EL (cell line): Measurements from ENCODE around the gene GBF1.
A peak's percentile ranks its signal among the peaks of the same experiment; 100 is the strongest.
"Not testable (repeated sequence)": the region's sequence is repeated elsewhere in the genome, so short reads cannot be mapped to it uniquely, and the experiment has no call there.

Experiments
- DNase-seq: peaks from one replicate; pipeline ENCODE4 v3.0.0-alpha.2; 2016

The GBF1 gene

GRCh38 chr10:102268375-102268888 is 23.1 kb downstream of the GBF1 start:
- peak; percentile 61 for DNase-seq

- peak; percentile 17 for DNase-seq
Observed at GRCh38 chr10:102269017-102269416, 23.7 kb downstream of the GBF1 start.

GRCh38 chr10:102274062-102274461 is 28.7 kb downstream of the GBF1 start:
- DNase-seq = no peak

- no peak for DNase-seq
Observed at GRCh38 chr10:102275343-102275742, 30.0 kb downstream of the GBF1 start.

- no peak for DNase-seq
Observed at GRCh38 chr10:102279104-102279503, 33.8 kb downstream of the GBF1 start.

GRCh38 chr10:102280397-102281101 is 35.2 kb downstream of the GBF1 start:
- DNase-seq = peak; percentile 29

GRCh38 chr10:102281102-102281487 is 35.8 kb downstream of the GBF1 start:
- DNase-seq = no peak

GRCh38 chr10:102283488-102283887 is 38.2 kb downstream of the GBF1 start:
- no peak for DNase-seq

- DNase-seq = no peak
Observed at GRCh38 chr10:102283890-102284289, 38.6 kb downstream of the GBF1 start.

- no peak for DNase-seq
Observed at GRCh38 chr10:102284531-102284930, 39.2 kb downstream of the GBF1 start.

- DNase-seq = no peak
Observed at GRCh38 chr10:102285133-102285532, 39.8 kb downstream of the GBF1 start.

GRCh38 chr10:102286216-102286615 is 40.9 kb downstream of the GBF1 start:
- no peak for DNase-seq

GRCh38 chr10:102287538-102287937 is 42.2 kb downstream of the GBF1 start:
- DNase-seq = no peak

GRCh38 chr10:102287991-102288390 is 42.7 kb downstream of the GBF1 start:
- DNase-seq = no peak

GRCh38 chr10:102289356-102289755 is 44.0 kb downstream of the GBF1 start:
- no peak for DNase-seq

- no peak for DNase-seq
Observed at GRCh38 chr10:102289840-102290239, 44.5 kb downstream of the GBF1 start.

GRCh38 chr10:102291221-102291905 is 46.0 kb downstream of the GBF1 start:
- DNase-seq = no peak

GRCh38 chr10:102297101-102297500 is 51.8 kb downstream of the GBF1 start:
- no peak for DNase-seq

GRCh38 chr10:102298899-102299298 is 53.6 kb downstream of the GBF1 start:
- DNase-seq = no peak

- DNase-seq = peak; percentile 69
Observed at GRCh38 chr10:102299873-102300272, 54.5 kb downstream of the GBF1 start.

- DNase-seq = peak; percentile 92
Observed at GRCh38 chr10:102300278-102300843, 55.0 kb downstream of the GBF1 start.

- not testable (repeated sequence) for DNase-seq
Observed at GRCh38 chr10:102300912-102301311, 55.6 kb downstream of the GBF1 start.

GRCh38 chr10:102301332-102301731 is 56.0 kb downstream of the GBF1 start:
- not testable (repeated sequence) for DNase-seq

- peak; percentile 70 for DNase-seq
Observed at GRCh38 chr10:102302611-102303010, 57.3 kb downstream of the GBF1 start.
